Loucy (cell line): Measurements from ENCODE around the gene ATP13A5.

Experiments used
- CTCF ChIP-seq: fragments of 200-600 bp; sonication (generic); conservative IDR thresholded peaks from 2 replicates; pipeline ENCODE4 v1.5.1; 2014; ENCODE audit warnings: mild to moderate bottlenecking, antibody characterized with exemption, low read length
- EZH2phosphoT487 ChIP-seq: fragments of 200-600 bp; IDR thresholded peaks from 2 replicates; pipeline ENCODE4 v1.6.1; 2018; ENCODE audit warnings: antibody characterized with exemption, mild to moderate bottlenecking, moderate library complexity, borderline replicate concordance

DNA sequence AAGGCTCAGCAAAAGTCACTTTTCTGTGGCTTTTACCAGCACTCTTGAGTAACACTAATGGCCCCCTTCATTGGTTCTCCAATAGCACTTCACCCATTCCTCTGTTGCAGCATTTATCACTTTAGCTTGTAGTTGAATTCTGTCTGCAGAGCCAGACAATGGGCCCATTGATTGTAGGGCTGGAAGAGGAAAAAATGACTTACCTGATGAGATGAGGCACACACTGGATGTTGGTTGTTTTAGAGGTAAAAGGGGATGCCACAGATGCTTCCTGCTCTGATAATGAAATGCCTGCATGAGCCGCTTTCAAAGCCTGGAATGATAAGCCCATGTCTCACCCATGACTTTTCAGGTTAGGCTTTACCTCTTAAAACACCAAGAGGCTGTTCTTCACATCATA is 73.2 kb downstream of the ATP13A5 start:
- TF ChIP-seq CTCF (no peak), EZH2phosphoT487 (no peak)
